HepG2 (cell line): ENCODE measurements around the gene ESPN.

Source experiments
- AFF4 ChIP-seq: sonication (generic); formaldehyde crosslinking; IDR thresholded peaks from 2 replicates; pipeline ENCODE4 v1.4.0; 2020; ENCODE audit warnings: missing genetic modification reagents
- EHMT2 ChIP-seq: fragments of 200-600 bp; sonication (generic); IDR thresholded peaks from 2 replicates; pipeline ENCODE4 v1.7.0; 2017; ENCODE audit warnings: antibody characterized with exemption, low read depth, low read length, borderline replicate concordance
- KAT8 ChIP-seq: IDR thresholded peaks from 2 replicates; pipeline ENCODE4 v1.6.1; 2016; ENCODE audit warnings: missing genetic modification reagents, missing compliant biosample characterization
- MXI1 ChIP-seq: IDR thresholded peaks from 3 replicates; pipeline ENCODE4 v1.6.1; 2012; ENCODE audit warnings: low read depth, low read length, inconsistent platforms, borderline replicate concordance
- UBTF ChIP-seq: sonication (generic); formaldehyde crosslinking; IDR thresholded peaks from 2 replicates; pipeline ENCODE4 v1.4.0; 2020; ENCODE audit warnings: mild to moderate bottlenecking, missing genetic modification reagents
- ZBTB8A ChIP-seq: sonication (generic); formaldehyde crosslinking; IDR thresholded peaks from 2 replicates; pipeline ENCODE4 v1.4.0; 2020; ENCODE audit warnings: mild to moderate bottlenecking, low read depth, missing genetic modification reagents, borderline replicate concordance
- ZNF282 ChIP-seq: fragments of 450-650 bp; IDR thresholded peaks from 2 replicates; pipeline ENCODE4 v1.6.1; 2018; ENCODE audit not compliant: partially characterized antibody
- TF ChIP-seq, protein P1 (sequence below): sonication (generic); formaldehyde crosslinking; IDR thresholded peaks from 2 replicates; pipeline ENCODE4 v1.8.1; 2023; ENCODE audit warnings: mild to moderate bottlenecking, missing genetic modification reagents, borderline replicate concordance

- TF ChIP-seq MXI1: no peak
- TF ChIP-seq, protein P1, sequence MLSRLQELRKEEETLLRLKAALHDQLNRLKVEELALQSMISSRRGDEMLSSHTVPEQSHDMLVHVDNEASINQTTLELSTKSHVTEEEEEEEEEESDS (CRISPR knock-in tag): no peak
- no peak for TF ChIP-seq AFF4 (CRISPR knock-in tag)
- TF ChIP-seq ZNF282: no peak
- TF ChIP-seq EHMT2: no peak
- TF ChIP-seq KAT8: no peak
- no peak for TF ChIP-seq UBTF
- no peak for TF ChIP-seq ZBTB8A (CRISPR knock-in tag)
Observed at GRCh38 chr1:6473156-6473555, 48.6 kb downstream of the ESPN start.
